ENCODE measurements around the gene MTCL1.
A peak's percentile ranks its signal among the peaks of the same experiment; 100 is the strongest.

The MTCL1 gene

GRCh38 chr18:8688216-8688800, 17.0 kb upstream of the MTCL1 start:
- no peak for DNase-seq

DNA sequence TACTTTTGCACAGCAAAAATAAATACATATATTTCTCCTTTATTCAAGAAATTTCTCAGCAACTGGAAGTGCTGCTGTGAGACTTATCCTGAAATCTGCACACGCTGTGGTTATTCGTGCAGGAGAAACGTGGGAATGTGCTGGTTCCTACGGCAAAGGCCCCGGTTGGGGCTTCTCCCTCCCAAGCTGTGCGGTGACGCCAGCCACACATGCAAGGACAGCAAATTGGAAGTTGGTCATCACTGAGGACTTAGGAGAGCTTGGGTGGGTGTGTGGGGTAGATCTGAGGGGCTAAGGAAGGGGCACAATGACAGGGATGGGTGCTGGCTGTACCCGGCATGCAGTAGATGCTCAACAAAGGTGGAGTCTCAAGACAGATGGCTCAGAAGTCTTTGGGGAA, 16.5 kb upstream of the MTCL1 start:
- DNase-seq: no peak

GRCh38 chr18:8689517-8689916, 15.8 kb upstream of the MTCL1 start:
- no peak for DNase-seq

- no peak for DNase-seq
Observed at GRCh38 chr18:8694891-8695290, 10.5 kb upstream of the MTCL1 start.

DNA sequence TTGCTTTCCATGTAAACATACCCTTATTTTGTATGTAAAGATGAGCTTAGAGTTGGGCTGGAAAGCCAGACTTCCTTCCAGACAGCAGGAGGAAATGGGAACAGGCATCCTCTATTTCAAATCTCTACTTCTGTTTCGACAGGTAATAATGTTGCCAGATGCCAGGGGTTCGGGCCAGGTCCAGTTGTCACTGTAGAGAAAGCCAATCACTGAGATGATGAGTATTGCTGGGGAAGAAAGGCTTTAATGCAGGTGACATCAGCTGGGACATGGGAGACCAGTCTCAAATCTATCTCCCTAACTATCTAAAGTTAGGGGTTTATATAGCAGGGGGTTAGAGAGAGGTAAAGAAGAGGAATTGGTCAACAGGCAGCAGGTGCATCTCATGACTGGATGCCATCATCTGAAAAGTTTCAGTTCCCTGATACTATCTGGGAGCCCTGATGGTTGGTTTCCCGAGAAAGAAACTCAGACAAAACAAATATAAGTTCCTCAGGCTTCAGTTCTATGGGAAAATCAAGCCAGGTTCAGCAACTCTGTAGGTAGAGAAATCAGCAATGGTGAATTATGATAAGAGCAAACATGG, 9.3 kb upstream of the MTCL1 start:
- DNase-seq: no peak

DNA sequence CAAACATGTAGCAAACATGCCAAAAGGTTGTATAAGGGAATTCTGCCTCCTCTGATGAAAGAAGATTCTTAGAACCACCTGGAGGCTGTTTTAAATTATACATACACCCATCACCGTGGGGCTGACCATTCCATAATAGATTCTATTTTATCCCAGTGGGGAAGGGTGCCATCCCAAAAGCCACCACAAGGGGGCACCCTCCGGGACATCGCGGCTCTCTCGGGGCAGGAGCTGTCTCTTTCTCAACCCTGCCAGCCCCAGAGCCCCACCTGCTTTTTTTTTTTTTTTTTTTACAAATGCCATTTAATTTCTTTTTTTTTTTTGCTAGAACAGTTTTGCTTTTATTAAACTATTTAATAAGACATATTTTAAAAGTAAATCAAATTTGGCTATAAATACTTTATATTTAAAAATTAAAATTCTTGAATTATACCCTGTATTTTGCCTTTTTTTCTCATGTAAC, 8.6 kb upstream of the MTCL1 start:
- peak; percentile 65 to 77 for DNase-seq

- no peak for DNase-seq
Observed at GRCh38 chr18:8699126-8699525, 6.2 kb upstream of the MTCL1 start.

GRCh38 chr18:8699948-8700347, 5.4 kb upstream of the MTCL1 start:
- DNase-seq: no peak

- no peak for DNase-seq
Observed at GRCh38 chr18:8701546-8702118, 3.7 kb upstream of the MTCL1 start.

DNA sequence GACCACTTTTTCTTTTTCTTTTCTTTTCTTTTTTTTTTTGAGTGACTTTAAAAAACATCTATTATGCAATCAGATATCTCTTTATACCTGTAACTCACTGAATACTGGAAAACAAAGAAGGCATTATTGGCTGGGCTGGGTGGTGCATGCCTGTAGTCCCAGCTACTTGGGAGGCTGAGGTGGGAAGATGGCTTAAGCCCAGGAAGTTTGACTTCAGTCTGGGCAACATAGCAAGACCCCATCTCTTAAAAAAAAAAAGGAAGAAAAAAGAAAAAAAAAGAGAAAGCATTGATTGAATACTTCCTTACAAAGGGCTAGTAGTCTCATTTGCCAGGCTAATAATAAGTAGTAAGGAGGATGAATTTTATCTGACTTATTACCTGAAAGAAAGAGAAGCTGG, 2.7 kb upstream of the MTCL1 start:
- no peak for DNase-seq

DNA sequence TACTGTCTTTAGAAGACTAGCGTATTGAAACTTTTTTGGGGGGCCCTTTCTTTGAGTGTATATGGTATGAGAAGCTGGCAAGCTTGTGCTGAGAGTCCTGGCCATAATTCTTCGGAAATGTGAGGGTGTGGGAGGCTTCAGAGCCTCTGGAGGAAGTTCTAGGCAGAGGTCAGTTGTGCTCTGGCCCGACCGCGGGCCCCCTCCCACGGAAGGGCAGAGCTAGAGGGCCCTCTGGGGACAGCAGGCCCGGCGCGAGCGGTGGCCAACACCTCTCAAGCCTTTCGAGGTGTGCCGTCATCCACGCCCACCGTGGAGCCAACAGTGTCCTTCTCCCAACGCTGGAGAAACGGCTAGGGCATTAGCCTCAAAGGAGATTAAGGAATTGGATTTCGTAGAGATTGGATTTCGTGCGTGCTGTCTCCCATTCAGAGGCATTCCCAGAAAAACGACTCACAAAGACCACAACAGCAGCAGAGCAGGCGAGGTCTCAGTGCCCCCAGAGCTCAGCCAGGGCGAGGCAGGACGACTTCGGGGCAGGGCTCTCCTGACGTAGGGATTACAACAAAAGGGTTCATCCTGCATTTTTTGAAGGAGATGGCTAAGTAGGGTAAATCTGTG, 2.2 kb upstream of the MTCL1 start:
- no peak for DNase-seq

DNA sequence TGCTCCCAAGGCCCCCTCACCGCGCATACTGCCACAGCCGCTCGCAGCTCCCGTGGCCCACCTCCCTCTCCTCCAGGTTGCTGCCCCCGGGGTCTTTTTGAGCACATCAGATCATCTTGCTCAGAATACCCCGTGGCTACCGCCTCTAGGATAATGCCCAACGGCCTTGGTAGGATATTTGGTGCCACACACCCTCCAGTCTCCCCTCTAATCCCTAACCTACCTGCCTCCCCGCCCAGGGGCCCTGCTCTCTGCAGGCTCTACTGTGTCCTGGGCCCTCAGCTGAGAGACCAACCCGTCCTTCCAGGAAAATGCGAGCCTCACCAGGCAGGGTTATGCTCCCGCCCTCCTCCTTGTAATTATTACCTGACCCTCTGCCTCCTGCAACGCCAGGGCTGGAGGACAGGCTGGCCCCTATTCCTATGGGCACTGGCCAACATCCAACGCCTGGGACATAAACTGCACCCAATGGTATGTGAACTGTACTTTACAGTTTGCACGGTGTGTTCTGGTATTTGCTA, 1.5 kb upstream of the MTCL1 start:
- peak in 1 of 2 experiments; percentile 1 for DNase-seq

GRCh38 chr18:8704361-8705237, 757 bp upstream of the MTCL1 start:
- peak; percentile 84 to 92 for DNase-seq

GRCh38 chr18:8705961-8706790, 820 bp downstream of the MTCL1 start:
- peak in 1 of 2 experiments; percentile 13 for DNase-seq

DNA sequence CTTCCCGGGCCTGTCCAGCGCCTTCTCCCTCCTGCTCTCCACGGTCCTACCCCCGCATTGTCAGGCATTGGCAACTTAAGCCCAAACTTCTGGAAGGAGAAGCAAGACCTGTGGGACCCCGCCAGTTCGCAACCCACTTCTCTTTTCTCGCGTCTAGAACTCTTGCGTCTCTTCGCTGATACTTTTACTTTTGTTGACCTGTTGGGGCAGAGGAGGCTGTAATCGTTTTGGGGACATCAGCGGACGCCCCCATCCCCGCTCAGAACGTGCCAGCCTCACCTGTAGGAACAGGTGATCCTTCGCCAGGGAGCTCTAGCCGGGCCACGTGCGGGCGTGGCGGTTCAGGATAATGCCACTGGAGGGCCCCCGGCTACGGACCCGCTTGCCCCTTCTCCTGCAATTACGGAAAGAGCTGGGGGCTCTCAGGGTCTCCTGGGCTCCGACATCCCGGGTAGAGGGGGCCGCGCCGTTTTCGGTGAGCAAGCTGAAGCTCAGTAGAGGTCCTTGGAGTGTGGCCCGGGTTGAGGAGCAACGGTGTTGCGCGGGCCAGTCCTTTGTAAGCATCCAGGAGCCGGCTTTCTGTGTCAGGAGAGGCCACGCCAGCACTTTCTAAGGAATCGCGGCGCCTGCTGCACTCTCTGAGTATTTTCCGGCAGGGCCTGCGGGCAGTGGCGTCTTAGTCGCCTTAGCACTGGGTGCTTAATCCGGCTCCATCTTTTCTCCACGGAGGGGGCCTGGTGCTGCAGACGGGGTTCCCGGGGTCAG, 1.6 kb downstream of the MTCL1 start:
- DNase-seq: peak in 1 of 2 experiments; percentile 3

DNA sequence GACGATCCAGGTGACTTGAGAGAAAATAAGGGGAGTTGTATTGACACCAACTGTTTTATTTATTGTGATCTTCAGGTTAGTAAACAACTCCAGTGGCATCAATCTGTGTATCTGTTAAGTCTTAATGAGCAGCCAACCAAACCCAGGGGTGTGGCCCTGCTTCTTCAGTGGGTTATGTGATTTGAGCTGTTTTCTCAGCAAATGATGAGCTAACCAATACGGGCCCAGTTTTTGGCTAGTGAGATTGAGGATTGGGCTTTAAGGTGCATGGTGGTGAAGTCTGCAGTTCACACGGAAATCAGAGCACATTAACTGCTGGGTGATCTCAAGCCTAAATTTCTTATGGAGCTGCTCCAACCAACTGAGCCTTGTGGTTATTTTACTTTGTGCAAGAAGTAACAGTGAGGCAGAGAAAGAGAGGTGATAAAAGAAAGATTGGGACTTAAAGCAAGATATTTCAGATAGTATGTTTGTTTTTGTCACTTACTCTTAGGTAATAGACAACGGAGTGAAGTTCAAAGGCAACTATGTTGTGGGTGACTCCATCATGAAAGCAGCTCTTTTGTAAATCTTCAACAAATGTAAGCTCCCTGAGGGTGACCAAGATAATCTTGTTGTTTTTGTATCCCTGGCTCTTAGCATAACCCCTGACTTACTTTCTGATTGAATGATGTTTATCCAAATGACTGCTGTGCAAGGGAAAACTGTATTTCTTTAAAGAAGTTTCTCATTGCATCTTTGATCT, 2.4 kb downstream of the MTCL1 start:
- DNase-seq: no peak

DNA sequence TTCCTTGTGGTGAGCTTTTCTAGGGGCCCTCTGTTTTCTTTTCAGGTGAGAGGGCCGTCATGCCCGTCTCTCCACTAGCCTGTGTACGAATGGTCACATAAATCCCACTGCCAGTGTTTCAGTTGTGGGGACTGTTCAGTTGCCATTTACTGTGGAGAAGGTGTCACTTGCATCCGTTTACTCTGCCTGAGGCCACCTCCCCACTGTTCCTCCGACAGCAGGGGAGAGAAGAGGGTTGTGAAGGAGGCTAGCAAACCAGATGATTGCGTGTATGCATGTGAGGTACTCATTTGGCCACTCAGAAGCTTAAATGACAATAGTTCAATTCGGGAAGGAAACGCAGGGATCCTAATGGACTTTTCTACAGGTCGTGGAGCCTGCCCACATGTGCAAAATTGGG, 3.3 kb downstream of the MTCL1 start:
- no peak for DNase-seq

DNA sequence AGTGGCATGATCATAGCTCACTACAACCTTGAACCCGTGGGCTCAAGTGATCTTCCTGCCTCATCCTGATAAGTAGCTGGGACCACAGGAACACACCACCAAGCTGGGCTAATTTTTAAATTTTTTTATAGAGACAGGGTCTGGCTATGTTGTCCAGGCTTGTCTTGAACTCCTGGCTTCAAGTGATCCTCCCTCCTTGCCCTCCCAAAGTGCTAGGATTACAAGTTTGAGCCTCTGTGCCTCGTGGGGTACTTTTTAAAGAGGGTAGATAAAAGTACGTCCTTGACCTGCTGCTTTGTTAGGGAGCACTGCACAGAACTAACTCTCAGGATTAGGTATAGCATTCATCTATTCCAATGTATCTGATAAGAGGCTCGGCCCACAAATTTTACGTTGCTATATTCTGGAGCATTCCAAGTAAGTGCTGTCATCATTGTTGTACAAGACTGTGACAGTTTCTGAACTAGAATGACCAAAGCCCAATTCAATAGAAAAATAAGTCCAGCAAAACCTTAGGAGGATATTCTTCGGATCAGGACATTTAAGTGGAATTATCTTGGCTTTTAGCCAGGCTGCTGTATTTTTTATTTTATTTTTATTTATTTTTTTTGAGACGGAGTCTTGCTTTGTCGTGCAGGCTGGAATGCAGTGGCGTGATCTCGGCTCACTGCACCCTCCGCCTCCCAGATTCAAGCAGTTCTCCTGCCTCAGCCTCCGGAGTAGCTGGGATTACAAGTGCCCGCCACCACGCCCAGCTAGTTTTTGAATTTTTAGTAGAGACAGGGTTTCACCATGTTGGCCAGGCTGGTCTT, 4.1 kb downstream of the MTCL1 start:
- DNase-seq: no peak

GRCh38 chr18:8711736-8712135, 6.4 kb downstream of the MTCL1 start:
- DNase-seq: no peak

DNA sequence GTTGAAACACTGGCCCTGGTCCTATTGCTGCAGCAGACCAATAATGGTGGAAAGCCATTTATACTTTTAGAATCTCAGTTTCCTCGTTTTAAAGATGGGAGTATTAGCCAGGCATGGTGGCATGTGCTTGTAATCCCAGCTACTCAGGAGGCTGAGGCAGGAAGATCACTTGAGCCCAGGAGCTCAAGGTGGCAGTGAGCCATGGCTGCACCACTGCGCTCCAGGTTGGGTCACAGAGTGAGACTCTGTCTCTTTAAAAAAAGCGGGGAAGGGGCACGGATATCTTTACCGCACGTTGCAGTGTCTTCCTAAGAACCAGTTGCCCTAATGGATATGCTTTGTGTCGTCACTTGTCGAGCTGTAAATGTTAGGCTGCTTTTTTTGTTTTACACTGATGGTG, 8.3 kb downstream of the MTCL1 start:
- DNase-seq: no peak

Data from stimulated activated CD4-positive, alpha-beta T cell treated with anti-CD3 and anti-CD28 coated beads, Interleukin-4, amount 100 ng/mL, for 4 hours (primary cell).